ENCODE results near the gene TCF4.

DNA sequence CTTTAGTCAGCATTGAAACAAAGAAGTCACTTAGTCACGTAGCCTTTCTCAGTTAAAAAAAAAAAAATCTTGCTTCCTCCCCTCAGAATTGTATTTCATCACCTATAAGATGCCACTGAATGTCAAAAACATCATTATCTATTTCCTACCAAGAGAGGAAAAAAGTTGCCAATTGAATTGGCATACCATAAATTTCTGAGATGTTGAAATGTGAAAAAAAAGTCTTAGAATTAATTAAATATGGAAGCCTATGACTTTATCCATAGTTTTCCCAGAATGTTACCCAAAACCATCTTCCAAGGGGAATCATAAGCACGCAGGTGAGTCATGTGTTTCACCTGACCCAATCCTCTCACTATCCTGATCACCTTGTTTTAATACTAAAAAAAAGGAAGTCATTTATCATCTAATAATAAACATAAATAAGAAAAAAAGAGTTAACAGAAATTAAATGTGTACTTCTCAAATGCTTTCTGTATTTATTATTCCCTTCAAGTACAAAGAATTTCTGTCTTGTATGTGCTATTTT lies 205.7 kb downstream of the TCF4 start:
- no peak for TF ChIP-seq POLR2AphosphoS5 (IDR thresholded peaks at IDR 0.05)
- TF ChIP-seq, protein P1, sequence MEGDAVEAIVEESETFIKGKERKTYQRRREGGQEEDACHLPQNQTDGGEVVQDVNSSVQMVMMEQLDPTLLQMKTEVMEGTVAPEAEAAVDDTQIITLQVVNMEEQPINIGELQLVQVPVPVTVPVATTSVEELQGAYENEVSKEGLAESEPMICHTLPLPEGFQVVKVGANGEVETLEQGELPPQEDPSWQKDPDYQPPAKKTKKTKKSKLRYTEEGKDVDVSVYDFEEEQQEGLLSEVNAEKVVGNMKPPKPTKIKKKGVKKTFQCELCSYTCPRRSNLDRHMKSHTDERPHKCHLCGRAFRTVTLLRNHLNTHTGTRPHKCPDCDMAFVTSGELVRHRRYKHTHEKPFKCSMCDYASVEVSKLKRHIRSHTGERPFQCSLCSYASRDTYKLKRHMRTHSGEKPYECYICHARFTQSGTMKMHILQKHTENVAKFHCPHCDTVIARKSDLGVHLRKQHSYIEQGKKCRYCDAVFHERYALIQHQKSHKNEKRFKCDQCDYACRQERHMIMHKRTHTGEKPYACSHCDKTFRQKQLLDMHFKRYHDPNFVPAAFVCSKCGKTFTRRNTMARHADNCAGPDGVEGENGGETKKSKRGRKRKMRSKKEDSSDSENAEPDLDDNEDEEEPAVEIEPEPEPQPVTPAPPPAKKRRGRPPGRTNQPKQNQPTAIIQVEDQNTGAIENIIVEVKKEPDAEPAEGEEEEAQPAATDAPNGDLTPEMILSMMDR (IDR thresholded peaks at IDR 0.05) = no peak

Data from stomach (tissue), 4 donors.